RKO (cell line): Measurements from ENCODE around the gene MAGI1.

Experiments used
- DNase-seq: peaks from one replicate; pipeline ENCODE4 v3.0.0-alpha.2; 2016; ENCODE audit warnings: low spot score

The MAGI1 gene

DNA sequence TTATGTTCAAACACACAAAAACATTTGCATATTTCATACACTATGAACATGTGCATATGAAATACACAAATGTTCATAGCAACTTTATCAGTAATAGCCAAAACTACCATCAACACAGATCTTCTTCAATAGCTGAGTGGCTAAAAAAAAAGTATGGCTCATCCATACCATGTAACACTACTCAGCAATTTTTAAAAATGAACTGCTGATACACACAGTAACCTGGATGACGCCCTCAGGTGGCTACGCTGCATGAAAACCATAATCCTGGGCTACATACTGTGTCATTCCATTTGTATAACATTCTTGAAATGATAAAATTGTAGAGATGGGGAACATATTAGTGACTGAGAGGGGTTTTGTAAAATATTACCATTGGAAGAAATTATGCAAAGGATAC is 243.6 kb downstream of the MAGI1 start:
- no peak for DNase-seq

- DNase-seq: no peak
Observed at GRCh38 chr3:65793495-65794200, 245.1 kb downstream of the MAGI1 start.

DNA sequence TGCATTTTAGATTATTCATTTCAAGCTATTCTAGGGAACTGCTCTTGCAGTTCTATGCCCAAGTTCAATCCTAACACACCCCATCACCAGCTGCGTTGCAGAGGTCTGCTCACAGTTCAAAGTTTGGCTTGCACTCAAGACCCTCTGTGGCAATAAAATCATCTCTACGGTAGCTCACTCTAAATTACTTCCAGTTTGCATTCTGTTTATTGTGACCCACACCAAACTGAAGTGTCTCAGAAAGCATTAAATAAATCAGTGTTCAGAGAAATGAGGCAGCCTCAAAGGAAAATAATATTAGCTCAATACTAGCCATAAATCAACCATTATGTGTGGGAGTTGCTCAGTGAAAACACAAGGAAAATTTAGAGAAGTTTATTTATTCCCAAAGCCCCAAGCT is 250.3 kb downstream of the MAGI1 start:
- DNase-seq: no peak

DNA sequence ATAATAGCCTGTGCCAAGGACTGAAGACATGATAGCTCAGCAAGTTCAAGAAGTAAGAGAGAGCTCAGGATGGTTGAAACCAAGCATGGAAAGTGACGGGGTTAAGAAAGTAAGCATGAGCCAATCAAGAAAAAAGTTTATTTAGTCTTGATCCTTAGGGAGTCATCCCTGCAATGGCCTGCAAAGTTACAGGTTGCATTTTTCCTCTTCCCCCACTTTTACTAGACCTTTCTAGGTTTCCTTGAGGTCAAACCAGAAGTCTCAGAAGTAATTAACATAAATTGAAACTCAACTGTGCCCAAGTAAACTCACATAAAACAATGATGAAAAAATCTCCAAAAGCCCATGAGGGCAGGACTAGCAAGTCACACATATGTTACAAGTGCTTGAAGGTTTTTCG is 250.9 kb downstream of the MAGI1 start:
- no peak for DNase-seq

GRCh38 chr3:65787340-65787739 is 251.4 kb downstream of the MAGI1 start:
- no peak for DNase-seq

- no peak for DNase-seq
Observed at GRCh38 chr3:65786890-65787289, 251.8 kb downstream of the MAGI1 start.

- peak; percentile 71 for DNase-seq
Observed at GRCh38 chr3:65785065-65785645, 253.6 kb downstream of the MAGI1 start.

DNA sequence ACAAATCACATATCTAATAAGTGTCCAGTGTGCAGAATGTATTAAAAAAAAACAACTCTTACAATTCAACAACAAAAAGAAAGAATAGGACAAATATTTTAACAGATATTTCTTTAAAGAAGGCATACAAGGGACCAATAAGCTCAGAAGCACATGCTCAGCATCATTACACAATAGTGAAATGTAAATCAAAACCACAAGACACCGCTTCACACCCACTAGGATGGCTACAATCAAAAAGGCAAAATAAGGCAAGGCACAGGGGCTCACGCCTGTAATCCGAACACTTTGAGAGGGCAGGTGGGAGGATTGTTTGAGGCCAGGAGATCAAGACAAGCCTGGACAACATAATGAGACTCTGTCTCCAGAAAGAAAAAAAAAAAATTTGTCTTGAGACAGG is 255.6 kb downstream of the MAGI1 start:
- DNase-seq: no peak

- no peak for DNase-seq
Observed at GRCh38 chr3:65781594-65781993, 257.1 kb downstream of the MAGI1 start.

- DNase-seq: no peak
Observed at GRCh38 chr3:65779390-65779789, 259.3 kb downstream of the MAGI1 start.

- no peak for DNase-seq
Observed at GRCh38 chr3:65778968-65779367, 259.8 kb downstream of the MAGI1 start.

- no peak for DNase-seq
Observed at GRCh38 chr3:65777050-65777449, 261.7 kb downstream of the MAGI1 start.

DNA sequence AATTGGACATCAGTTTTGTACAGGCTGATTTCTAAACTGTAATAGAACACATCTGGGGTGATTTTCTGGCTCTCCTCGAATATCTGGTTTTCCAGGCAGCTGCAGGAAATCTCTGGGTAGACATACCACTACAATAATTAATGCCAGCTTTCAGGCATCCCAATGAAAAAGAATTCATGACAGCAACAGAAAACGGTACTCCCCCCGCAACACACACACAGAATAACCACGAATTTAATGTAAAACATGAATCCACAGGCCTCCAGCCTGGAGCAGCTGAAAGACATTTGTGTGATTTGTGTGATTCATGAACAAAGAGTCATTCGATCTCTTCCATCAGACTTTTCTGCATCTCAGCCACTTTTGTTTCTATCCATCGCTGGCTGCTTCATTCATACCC is 262.2 kb downstream of the MAGI1 start:
- no peak for DNase-seq

GRCh38 chr3:65776081-65776480 is 262.6 kb downstream of the MAGI1 start:
- no peak for DNase-seq

- DNase-seq: no peak
Observed at GRCh38 chr3:65772758-65773157, 266.0 kb downstream of the MAGI1 start.

DNA sequence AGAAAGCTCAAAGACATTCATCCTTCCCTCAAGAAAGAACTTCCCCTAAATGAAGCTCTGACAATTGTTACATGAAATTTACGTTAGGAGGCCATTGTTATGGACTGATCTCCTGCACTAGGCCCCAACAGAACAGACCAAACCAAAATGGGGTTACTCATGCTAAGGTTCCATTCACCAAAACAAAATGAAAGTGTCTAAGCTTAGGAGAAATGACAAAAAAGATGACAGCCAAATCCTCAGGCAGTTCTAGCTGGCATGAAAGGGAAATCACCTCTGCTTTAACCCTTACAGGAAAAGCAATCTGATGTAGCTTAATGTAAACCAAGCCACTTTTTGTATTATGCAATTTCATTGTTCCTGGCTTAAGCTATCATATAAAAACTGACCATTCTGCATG is 271.2 kb downstream of the MAGI1 start:
- DNase-seq: no peak

GRCh38 chr3:65762235-65762580 is 276.5 kb downstream of the MAGI1 start:
- no peak for DNase-seq

DNA sequence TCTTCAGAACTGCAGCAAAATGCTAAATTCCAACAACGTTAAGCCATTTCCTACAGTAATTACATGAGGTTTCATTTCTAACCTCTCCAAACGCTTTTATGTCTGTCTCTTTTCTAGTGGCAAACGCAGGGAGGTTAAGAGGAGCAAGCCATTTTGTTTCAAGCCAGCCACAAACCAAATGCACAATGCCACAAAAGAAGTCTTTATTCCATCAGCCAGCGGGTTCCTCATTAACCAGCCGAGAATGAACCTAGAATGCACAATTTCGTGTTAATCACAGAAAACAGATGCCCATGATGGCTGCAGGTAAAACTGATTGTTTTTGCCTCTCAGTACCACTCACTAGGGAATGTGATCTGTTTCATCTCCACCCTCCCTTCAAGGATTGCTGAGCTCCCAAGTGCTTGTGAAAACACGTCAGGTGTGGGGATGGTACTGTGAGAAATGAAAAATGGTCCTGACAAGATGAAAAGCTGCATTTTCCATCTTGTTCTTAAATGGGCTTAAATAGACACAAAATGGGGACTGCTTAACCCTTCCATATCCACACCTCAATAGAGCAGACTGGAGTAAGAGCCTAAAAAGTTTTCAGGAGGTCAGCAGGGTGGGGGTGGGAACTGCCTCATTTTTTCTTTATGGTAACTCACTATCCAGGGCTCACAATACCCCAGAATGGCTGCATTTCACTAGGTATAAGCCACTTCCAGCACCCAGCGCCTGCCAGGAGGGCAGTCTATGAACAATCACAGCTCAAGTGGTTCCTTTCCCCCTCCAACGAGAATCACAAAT is 277.1 kb downstream of the MAGI1 start:
- DNase-seq: no peak

- no peak for DNase-seq
Observed at GRCh38 chr3:65758876-65759598, 279.7 kb downstream of the MAGI1 start.

DNA sequence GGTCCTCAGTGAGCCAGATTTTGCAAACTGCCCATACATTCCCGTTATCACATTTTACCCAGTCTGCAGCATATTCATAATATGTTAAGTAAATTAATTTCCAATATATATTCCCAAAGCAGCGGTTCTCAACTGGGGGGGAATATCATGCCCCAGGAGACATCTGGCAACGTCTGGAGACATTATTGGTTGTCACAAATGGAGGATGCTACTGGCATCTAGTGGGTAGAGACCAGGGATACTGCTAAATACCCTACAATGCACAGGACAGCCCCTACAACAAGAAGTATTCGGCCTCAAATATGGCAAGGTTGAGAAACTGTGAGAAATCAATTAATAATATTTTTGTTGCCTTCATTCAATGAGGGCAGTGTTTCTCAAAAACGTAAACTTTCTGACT is 280.3 kb downstream of the MAGI1 start:
- no peak for DNase-seq

DNA sequence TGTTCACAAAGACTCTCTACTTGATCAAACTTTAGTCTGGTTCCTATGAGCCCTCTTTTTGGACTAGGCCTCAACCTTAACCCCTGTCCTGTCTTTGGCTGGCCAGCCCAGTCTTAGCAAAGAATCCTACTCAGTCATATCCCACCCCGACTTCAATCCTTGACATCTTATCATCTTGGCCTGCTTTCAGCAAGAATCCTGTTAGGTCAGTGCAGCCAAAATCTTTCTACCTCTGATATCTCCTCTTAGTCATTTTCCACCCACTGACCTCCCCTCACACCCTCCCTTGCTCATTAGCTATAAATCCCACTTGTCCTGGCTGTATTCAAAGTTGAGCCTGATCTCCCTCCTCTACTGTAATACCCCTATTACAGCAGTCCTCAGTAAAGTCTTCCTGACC is 286.1 kb downstream of the MAGI1 start:
- DNase-seq: no peak

DNA sequence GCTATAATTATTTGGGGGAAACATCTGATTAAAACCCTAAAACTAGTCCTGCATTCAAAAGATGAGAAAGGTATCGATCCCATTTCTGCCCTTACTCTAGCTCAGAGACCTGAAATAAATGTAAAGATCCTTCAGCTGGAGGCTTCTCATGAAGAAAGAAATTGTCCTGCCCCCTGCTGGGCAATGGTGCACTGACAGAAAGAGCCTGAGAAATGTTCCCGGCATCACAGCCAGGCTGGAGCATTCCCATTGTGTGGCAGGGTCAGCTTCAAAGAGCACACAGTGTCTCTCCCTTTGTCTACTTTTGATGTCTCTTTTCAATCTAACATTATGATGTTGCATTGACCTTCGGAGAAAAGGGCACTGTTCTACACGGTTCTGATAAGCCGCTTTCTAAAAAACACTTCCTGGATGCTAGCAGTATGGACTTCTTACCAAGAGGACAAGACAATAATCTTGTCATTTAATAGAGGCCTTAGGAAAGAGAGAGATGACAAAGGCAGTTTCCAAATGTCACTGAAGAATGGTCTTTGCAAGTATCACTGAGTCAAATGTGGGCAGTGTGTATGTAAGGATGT is 287.5 kb downstream of the MAGI1 start:
- no peak for DNase-seq
